HCEC 1CT (cell line): Measurements from ENCODE around the gene KIF5C.

Experiments used
- DNase-seq: peaks from one replicate; pipeline ENCODE4 v3.0.0-alpha.2; 2017

KIF5C gene

DNA sequence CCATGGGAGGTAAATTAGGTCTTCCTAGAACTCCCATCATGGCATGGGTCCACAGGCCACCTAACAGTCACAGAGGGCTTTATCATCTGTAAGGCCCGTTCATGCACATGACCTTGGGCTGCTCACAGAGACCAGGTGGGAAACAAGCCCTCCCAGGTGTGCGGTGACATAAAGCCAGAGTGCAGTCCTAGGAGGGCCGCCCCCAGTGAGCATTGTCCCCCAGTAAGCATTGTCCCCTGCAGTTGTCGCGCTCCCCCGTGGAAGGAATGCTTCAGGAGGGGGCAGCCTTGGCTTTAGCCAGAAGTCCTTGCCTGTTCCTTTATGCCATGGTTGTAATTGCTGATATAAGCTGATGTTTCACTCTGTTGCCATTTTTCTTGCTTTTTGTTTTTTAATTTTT, 121.8 kb downstream of the KIF5C start:
- DNase-seq = no peak

DNA sequence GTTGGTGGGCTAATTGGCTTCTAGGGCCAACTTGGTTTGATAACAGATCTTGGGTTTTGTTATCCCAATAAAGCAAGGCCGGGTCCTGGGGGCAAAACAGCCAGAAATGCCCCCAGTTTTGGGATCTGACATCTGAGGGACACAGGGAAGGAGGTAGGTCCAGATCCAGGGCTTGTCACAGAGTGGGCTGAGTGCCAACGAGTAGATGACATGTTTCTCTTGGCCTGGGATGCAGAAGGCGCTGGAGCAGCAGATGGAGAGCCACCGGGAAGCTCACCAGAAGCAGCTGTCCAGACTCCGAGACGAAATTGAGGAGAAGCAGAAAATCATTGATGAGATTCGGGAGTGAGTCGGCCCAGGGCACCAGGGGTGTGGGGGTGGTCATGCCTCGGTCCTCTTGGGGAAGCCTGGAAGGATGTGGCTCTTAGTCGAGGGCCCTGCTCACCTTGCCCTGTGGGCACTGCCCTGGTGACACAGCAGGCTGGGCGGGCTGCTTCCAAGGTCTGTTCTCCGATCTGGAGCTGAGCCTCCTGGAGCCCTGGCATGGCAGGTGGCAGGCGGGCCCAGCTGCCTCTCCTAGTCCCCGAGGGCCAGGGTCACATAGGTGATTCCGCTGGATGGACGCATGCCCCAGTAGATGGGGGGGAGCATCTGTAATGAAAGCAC, 123.3 kb downstream of the KIF5C start:
- no peak for DNase-seq

DNA sequence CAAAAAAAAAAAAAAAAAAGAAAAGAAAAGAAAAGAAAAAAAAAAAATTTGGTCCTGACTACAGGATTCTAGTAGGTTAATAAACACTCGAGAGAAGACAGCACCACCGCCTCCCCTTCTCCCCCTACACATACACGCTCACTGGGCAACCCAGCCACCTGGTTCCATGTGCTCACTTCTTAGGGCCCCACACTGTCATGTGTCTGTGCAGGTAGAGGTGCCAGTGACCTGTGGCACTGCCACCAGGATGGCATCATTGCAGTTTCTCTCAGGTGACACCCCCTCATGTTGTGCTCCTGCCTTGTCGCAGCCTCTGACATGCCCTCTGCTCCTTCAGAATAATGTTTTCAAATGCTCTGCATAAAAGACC, 123.8 kb downstream of the KIF5C start:
- DNase-seq = no peak

DNA sequence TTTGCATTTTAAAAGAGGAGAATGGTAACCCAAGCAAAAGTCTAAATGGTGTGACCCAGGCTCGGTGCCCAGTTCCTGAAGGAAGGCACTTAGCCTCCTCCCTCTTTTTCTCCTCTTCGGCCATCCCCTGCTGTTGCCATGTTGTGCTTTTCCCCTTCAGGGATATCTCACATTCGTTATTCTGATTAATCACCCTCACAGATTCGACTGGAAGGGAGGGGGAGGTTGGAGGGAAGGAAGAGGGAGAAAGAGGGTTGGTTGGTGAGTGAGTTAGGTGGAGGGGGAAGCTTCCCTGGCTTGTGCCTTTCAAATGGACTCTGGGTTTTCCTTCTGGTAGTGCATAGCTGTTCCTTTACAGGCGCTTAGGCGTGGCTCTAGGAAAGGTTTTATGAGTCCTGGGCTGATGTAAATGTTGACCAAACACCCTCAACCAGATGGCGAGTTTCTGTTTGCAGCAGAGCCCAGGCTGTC, 124.5 kb downstream of the KIF5C start:
- no peak for DNase-seq

DNA sequence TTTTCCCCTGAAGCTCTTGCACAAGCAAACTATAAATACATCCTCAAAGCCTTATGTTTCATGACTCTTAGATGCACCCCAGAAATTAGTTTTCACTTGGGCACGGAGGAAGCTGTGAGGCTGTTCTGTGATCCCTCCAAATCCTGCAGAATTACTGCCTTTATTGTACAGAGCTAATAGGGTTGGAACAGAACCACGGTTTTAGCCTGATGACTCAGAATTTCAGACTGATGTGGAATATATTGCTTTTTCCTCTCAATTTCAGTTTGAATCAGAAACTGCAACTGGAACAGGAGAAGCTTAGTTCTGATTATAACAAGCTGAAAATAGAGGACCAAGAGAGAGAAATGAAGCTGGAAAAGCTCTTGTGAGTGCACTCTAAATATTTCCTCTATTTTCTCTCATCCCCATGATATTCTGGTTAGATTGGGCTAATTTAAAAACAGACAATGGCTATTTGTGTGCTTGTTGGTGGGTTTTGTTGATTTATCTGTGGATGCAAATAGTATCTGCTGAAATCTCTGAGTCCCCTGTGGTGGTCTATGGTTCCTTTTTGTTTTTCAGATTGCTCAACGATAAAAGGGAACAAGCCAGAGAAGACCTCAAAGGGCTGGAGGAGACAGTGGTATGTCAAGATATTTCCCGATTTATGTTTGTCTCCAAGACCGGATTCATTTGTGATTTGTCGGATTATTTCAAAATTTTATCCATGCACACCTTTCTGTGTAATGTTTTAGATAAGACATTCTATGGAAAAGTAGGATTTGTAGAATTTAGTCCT, 125.3 kb downstream of the KIF5C start:
- DNase-seq = no peak

DNA sequence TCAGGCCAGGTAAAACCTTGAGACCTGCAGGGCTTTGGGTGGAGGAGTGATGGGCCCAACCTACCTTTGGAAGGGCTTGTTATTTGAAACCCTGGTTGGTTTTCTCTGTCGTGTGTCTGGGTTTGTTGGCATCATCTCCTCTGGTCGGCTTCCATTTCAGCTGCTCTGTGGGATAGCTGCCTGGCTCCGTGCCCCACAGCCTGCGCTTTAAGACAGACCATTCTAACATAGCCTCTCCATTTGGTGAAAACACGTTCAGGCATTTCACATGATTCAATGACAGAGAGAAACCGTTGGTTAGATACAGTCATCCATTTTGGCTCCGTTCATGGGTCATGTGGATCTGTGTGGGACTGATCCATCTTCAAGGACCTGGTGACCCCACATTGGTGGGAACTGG, 126.5 kb downstream of the KIF5C start:
- no peak for DNase-seq

DNA sequence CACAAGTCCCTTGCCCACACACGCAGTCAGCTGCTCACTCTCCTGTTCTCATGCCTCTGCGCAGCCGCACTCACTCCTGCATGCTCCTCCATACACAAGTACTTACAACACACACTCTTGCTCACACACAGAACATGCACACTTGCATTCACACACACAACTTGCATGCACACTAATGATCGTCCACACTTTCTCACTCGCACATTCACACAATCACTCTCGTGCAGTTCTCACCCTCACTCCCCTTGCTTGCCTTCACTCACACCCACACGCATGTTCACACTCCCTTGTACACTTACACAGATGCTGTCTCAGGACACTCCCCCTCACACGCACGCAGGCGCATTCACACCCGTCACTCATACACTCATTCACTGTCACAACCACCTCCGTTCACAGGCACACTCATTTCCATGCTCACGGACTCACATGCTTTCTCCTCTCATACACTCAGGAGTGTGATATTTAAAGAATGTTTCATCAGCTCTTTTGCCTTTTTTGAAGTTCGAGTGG, 127.4 kb downstream of the KIF5C start:
- DNase-seq = no peak

DNA sequence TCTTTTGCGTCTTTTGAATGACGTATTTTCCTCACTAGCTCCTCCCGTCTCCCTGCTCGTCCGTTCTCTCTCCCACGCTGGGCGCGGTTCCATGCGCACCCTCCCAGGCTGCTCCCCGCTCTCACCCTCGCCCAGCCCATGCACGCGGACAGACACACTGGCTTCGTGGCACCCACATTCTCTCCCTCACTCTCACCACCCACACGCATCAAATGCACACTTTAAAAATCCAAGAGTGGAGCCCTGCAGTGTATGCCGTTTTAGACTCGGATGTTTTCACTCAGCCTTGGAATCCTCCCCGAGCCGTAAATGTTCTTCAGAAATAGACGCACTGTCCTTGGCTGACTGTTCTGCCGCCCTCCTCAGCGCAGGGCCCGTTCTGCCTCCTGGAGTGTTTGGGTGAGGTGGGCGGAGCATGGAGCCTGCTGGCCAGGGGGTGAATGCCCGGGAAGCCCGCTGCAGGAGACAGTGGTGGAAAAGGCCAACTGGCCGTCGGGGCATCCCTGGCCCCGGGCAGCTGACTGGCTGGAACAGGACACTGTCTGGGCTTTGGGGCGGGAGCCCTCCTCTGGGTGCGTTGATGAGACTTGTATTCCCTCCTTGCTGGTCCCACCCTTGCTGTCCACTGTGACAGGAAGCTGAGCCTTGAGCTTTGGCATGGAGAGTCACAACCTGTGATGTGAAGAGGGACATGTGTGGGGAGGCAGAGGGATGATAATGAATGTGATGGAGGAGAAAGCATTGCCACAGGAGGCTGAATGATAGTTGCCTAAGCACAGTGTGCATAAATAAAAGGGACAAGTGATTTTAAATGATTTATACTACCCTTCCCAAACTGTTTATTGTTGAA, 128.1 kb downstream of the KIF5C start:
- no peak for DNase-seq

DNA sequence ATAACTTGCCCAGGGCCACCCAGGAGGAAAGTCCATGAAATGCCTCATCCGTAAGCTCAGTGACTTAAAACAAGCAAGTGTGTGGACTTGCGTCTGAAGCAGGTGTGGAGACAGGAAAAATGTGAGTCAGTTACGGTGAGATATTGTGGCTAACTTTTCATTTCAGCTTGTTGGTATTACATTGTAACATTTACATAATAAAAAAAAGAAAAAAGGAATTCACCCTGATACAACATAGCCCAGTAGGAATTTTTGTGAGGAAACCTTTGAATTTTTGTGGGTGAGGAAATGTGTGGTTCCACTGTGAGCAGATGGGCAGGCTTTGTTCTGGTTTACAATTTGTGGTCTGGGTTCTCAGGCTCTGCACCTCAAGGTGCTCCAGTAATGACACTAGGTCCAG, 129.8 kb downstream of the KIF5C start:
- DNase-seq = no peak

DNA sequence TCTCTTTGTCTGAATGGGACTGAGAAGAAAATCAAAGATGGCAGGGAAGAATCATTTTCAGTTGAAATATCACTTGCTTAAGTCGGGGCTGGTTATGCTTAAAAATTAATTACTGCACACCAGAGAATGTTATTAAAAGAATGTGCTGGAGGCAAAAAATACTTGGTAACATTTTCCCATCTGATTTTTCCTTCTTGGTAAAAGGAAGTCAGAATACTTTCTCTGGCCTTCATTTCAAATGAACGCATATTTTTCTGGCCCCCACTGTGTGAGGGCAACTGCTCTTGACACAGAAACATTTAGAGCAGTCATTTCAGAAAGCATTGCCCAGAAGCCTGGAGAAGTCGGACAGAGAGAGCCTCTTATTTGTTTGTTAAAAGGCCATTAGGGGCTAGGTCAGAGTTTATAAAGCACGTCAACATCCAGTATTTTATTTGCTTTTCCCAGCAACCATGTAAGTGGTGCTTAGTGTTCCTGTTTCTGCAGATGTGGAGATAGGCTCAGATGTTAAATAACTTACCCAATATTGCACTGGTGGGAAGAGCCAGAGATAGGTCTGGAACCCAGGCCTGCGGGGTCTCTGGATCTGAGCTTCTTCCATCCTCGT, 130.5 kb downstream of the KIF5C start:
- no peak for DNase-seq

DNA sequence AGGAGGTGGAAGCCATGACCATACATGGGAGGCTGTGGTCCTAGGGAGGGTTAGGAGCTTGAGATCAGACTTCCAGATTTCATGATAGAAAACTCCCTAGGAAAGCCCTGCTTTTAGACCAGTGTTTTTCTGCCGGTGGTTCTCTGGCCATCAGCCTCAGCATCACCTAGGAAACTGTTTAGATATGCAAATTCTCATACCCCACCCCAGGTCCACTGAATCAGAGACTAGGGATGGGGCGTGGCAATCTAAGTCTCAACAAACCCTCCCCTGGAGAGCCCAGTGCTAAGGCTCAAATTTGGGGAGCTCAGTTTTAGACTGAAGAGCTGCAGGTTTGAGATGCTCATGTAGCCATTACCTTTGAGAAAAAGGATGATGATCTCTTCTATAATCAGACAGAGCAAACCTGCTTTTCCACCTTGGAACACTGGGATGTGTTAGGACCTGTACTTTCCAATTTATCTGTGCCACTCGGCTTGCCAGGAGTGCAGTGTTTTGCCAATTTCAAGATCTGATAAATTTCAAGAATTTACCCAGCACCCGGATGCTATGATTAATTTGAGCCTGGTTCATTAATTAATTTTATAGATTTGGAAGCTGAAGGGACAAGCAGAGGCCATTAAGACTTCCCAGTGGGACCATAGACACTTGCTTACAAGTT, 132.0 kb downstream of the KIF5C start:
- no peak for DNase-seq

DNA sequence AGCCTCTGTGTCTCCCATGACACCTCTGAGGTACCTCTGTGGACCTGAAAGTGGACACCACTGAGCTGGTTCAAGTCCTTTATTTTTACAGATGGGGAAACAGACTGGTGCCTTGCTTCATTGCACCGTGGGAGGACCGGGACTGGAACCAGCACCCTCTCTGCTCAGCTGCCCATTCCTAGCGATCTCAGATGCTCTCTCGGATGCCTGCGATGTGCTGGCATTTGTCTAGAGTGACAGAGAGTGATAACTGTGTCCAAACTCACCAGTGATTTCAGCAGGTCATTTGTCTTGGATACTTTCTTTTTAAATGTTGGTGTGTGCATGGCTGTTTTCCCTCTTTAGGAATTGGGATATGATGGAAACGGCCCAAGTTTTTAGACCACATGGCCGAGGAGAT, 133.4 kb downstream of the KIF5C start:
- DNase-seq = no peak

DNA sequence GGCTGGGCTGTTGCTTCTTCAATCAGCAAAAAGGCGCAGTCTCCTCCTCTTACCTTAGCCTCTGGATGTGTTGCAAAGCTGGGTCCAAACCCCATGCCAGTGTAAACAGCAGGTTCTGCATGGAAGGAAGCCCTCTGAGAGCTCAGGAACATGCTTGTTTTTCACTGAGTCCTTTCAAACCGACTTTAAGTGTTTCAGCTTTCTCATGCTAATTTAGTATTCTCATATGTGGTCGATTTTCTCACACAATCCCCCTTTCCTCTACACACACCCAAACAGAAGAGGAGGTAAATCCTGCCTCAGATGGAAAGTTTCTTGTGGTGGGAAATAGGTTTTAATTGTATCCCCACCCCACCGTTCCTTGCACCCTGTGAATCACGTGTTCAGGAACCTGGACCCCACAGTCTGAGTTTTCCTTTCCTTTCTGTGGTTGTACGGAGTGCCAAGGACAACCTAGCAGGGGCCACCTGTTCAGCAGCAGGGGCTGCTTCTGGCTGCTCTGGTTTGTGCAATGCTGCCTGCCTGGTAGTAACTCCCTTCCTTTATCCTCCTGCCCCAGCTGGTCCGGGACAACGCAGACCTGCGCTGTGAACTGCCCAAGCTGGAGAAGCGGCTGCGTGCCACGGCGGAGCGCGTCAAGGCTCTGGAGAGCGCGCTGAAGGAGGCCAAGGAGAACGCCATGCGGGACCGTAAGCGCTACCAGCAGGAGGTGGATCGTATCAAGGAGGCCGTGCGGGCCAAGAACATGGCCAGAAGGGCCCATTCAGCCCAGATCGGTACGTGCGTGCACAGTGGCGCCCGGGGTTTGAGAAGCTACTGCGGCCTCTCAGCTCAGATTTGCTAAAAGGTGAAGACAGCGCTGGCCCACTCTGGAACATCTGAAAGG, 134.8 kb downstream of the KIF5C start:
- no peak for DNase-seq

DNA sequence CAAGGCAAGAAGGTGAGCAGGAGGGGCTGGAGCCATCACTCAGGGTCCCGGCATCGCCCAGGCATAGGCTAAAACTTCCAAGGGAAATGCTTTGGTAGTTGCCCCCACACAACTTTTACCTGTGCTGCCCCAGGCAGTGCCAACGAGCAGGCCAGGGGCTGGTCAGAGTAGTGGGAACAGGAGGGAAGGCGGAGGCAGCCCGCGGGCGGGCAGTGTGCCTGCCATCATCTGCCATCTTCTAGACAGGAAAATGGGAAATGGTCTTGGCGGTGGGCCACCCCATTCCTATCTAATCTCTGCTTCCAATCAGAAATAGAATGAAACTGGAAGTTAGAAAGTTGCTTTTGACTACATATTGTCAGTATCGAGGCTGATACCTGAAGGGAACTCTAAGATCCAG, 137.5 kb downstream of the KIF5C start:
- no peak for DNase-seq

DNA sequence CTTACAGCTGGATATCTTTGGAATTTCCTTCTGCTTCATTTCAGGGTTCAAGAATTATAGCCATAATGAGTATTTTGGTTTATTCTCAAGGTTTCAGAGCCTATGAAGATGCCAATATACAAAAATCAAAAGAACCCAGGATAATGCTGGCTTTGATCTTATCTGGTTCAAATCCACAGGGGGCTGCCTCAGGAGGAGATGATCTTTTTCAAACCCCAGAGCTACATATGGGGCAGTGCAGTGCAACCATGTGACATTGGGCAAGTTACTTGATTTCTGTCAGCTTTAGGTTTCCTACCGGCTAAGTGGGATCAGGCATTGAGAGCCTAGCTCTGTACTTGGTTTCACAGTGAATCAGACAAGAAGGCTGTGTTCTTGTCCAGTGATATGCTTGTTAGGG, 140.5 kb downstream of the KIF5C start:
- no peak for DNase-seq

DNA sequence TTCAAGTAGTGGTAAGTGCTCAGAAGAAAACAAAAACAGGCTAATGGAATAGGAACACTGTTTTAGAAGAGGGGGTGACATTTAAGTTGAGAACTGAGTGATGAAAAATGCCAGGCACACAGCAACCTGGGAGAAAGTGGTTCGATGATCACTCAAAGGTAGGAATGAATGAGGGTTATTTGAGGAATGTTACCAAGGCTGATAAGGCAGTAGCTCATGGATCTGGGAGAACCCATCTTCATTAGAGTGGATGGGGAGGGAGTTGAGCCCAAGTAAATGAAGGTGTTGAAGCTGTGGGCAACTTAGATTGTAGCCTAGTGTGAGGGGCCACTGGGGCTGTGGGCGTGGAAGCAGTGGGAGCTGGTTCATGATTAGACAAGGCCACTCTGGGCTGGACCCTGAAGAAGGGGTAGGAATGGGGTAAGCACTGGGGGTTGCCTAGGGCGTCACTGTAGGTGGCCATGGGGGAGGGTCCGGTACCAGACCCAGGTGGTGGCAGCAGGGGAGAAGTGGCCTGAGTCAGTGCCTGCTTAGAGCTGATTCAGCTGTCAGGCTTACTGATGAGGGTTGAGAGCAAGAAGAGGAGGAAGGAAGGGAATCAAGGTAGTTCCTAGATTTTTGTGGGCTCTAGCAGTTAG, 141.0 kb downstream of the KIF5C start:
- DNase-seq = no peak

DNA sequence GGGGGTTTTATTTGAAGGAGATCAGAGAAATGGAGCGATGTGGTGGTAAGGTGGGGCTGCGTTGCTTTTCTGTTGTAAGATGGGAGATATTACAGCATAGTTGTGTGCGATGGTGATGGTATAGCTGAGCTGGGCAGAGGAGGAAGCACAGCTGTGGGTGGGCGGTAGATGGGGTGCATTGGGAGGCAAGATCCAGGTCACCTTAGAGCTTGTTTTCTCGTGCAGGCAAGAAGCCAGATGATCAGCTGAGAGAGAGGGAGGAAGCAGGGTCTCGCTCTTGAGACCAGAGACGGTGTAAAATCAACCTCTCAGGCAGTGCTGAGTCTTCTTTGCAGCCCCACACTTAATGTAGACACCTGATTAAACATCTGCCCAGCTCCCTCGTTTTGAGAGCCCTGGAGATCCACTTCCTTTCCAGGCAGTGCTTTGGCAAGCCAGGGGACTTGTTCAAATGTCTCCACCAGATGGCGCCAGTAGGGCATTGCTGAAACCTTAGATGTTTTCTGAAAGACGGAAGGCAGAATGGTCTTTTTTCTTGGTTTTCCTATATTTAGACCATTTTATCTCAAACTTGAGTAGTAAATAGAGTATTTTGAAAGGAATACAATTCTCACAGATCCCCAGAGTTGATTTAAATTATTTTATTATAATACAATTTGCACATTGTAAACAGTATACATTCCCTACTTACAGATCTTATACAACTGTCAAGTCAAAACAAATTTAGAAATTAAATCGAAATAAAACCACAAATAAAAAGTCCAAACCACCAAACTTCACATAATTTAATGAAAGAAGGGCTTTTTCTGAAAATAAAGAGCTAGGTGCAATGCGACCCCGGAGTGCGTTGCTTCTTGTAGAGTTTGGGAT, 142.3 kb downstream of the KIF5C start:
- peak; percentile 59 for DNase-seq

DNA sequence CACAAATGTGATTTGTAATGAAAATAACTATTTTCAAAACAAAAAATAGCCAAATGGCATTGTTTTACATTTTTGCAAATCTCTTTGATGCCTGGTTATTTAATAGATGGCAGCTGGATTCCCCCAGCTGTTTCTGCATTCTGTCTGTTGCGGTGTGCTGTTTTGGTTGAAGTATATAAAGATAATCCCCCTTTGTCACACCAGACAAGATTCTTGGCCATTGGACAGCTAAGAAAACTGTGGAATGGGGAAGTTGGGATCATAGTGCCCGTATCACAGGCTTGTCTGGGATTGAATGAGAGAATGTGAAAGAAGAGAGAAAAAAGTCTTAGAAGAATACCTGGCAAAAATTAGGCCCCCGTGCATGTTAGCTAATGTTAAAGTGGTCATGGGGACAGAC, 144.0 kb downstream of the KIF5C start:
- no peak for DNase-seq

DNA sequence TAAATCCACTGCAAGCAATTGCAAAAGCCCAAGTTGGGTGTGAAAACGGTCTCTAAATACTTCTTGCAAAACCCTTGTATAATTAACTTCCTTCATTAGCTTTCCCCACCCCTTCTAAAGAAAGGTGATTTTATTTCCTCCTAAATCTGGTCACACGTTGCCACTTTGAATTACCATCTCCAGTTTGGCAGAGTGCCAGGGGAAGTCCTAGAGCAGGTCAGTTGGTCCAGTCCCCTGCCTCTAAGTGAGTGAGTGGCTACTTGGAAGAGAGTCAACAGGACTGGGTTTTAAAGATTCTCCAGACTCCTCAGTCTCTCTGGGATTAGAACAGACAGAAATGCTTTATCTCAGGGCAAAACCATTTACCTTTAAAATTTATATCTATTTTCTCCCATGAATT, 144.7 kb downstream of the KIF5C start:
- no peak for DNase-seq

DNA sequence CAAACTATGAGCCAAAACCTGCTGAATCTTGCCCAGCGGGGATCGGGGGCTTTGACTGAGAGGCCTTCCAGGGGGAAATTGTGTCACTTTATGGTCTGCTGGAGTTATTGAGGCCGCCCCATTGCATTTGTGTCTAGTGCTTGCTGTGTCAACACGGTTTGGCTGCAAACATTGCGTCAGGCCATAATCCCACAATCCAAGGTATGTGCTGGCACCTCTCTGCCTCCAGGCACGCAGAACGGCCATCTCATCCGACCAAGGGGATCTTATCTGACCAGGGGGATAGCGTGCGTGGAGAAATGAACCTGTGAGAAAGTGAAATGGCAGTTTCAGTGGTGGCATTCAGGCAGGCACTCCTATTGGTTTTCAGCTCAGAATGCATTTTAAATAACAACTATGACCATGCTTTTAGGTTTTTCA, 145.4 kb downstream of the KIF5C start:
- DNase-seq = no peak
